Suprapubic skin (tissue), 3 donors: ENCODE data around the gene FAM222A.

Experiments used
- POLR2A ChIP-seq, 2 donors: fragments of 450-650 bp; IDR thresholded peaks; one replicate each; pipeline ENCODE4 v1.6.1; 2017; ENCODE audit warnings: antibody characterized with exemption in 2 of 2, mild to moderate bottlenecking in 2 of 2, moderate library complexity in 2 of 2
- TF ChIP-seq, protein P1 (sequence below), 2 donors: fragments of 200-600 bp in 1 of 2; fragments of 450-650 bp in 1 of 2; sonication (generic) in 1 of 2; IDR thresholded peaks; one replicate each; pipeline ENCODE4 v1.5.1; 2016 to 2019; ENCODE audit warnings: antibody characterized with exemption in 2 of 2, mild to moderate bottlenecking in 1 of 2, moderate library complexity in 1 of 2

DNA sequence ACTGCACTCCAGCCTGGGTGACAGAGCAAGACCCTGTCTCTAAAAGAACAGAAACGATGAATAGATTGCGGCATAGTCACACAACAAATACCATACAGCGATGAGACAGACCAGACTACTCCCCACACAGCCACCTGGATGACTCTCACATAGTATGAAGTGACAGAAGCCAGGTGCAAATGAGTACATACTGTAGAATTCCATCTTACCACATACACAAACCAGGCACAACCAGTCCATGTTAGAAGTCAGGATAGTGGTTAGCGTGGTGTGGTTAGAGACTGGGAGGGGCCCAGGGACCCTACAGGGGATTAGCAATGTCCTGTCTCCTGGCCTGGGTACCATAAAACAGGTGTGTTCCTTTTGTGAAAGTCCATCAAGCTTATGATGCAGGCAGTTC is 53.8 kb downstream of the FAM222A start:
- TF ChIP-seq, protein P1, sequence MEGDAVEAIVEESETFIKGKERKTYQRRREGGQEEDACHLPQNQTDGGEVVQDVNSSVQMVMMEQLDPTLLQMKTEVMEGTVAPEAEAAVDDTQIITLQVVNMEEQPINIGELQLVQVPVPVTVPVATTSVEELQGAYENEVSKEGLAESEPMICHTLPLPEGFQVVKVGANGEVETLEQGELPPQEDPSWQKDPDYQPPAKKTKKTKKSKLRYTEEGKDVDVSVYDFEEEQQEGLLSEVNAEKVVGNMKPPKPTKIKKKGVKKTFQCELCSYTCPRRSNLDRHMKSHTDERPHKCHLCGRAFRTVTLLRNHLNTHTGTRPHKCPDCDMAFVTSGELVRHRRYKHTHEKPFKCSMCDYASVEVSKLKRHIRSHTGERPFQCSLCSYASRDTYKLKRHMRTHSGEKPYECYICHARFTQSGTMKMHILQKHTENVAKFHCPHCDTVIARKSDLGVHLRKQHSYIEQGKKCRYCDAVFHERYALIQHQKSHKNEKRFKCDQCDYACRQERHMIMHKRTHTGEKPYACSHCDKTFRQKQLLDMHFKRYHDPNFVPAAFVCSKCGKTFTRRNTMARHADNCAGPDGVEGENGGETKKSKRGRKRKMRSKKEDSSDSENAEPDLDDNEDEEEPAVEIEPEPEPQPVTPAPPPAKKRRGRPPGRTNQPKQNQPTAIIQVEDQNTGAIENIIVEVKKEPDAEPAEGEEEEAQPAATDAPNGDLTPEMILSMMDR (IDR thresholded peaks at IDR 0.05), result no peak
- TF ChIP-seq POLR2A (IDR thresholded peaks at IDR 0.05), result no peak
